IPS-NIHi7 (cell line): ENCODE measurements around the gene DNAJC2.
"Not testable (repeated sequence)": the region's sequence is repeated elsewhere in the genome, so short reads cannot be mapped to it uniquely, and the experiment has no call there.

Experiments used
- DNase-seq: peaks from one replicate; pipeline ENCODE4 v3.0.0; 2012; ENCODE audit warnings: mixed read lengths; ENCODE audit errors: extremely low spot score

DNAJC2 gene

DNA sequence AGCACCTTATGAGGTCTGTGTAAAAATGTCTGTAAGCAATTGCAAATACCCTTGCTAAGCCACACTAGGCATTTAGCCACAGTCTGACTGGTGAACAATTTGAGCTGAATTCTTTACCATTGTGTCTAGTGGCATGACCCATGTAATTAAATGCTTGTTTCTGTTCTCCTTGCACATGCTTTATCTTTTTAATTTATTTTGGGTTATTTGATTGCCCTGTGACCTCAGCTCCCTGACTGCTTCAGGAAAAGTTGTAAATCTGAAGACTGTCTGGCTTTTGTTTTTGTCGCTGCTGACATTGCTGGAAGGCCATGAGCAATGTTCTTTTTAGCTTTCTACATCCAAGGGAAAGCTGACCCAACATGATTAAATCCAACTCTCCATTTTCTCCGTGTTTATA is 78.3 kb downstream of the DNAJC2 start:
- DNase-seq = not testable (repeated sequence)

DNA sequence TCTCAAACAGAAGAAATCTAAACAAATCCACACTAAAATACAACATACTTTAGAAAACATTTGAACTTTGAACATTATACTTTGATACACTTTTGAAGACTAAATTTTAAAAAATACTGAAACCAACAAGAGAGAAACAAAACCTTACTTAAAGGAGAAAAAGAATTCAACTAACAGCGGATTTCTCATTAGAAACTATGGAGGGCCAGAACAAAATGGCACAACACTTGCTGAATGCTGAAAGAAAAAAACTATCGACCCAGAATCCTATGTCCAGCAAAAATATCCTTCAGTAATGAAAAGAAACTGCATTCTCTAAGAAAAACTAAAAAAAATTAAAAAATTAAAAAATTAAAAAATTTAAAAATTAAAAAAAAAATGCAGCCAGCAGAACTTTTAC is 80.5 kb downstream of the DNAJC2 start:
- not testable (repeated sequence) for DNase-seq
